H7 (cell line): Measurements from ENCODE around the gene OR51B4. TPM values are rescaled to one million over a fixed set of nuclear protein-coding genes. Genes with fewer than 3 reads are reported as not detected.

Experiments used
- total RNA-seq: library from RNA; depleted of rRNA; stranded (reverse); fragments of >200 nt; shearing (Covaris generic); gene quantifications from 2 replicates; pipeline ENCODE4 v1.2.3, GENCODE V29; 2014; rRNA removed

Gene OR51B4
- total RNA-seq, 1 experiment from 2014 or later, result not detected

Other genes with a start within 250 kb of the OR51B4 start
- gene OR52E2, start 242.3 kb downstream of the OR51B4 start, total RNA-seq, result not detected in 2 replicates
- not detected in 2 replicates for gene OR52E1, start 232.4 kb downstream of the OR51B4 start, total RNA-seq
- 0.11 and 0.21 TPM in 2 replicates for gene OR52A5, start 163.6 kb downstream of the OR51B4 start, total RNA-seq
- 3.0 and 8.2 TPM in 2 replicates for gene OR52A1, start 147.2 kb downstream of the OR51B4 start, total RNA-seq
- not detected in 2 replicates for gene OR51V1, start 101.3 kb downstream of the OR51B4 start, total RNA-seq
- gene HBB, start 74.9 kb downstream of the OR51B4 start, total RNA-seq, result not detected in 2 replicates
- gene HBD, start 67.5 kb downstream of the OR51B4 start, total RNA-seq, result not detected in 2 replicates
- gene HBG1, start 52.1 kb downstream of the OR51B4 start, total RNA-seq, result not detected in 2 replicates
- gene HBG2, start 47.2 kb downstream of the OR51B4 start, total RNA-seq, result not detected in 2 replicates
- 1.5 and 3.4 TPM in 2 replicates for gene HBE1, start 32.0 kb downstream of the OR51B4 start, total RNA-seq
- gene OR51B2, start 22.4 kb upstream of the OR51B4 start, total RNA-seq, result not detected in 2 replicates
- gene OR51B5, start 41.6 kb upstream of the OR51B4 start, total RNA-seq, result 0.15 TPM in 1 of 2 replicates, not detected in the other
- gene OR51B6, start 49.6 kb upstream of the OR51B4 start, total RNA-seq, result not detected in 2 replicates
- gene OR51M1, start 81.9 kb upstream of the OR51B4 start, total RNA-seq, result not detected in 2 replicates
- not detected in 2 replicates for gene OR51Q1, start 120.2 kb upstream of the OR51B4 start, total RNA-seq
- gene OR51I1, start 139.6 kb upstream of the OR51B4 start, total RNA-seq, result not detected in 2 replicates
- gene OR51I2, start 147.4 kb upstream of the OR51B4 start, total RNA-seq, result not detected in 2 replicates
- gene OR52D1, start 186.7 kb upstream of the OR51B4 start, total RNA-seq, result not detected in 2 replicates
- gene UBQLN3, start 208.0 kb upstream of the OR51B4 start, total RNA-seq, result not detected in 2 replicates
- gene UBQLNL, start 214.8 kb upstream of the OR51B4 start, total RNA-seq, result not detected in 2 replicates
- gene OR52H1, start 246.6 kb upstream of the OR51B4 start, total RNA-seq, result 0.30 TPM in 1 of 2 replicates, not detected in the other